Measurements from ENCODE around the gene P2RX3.
A peak's percentile ranks its signal among the peaks of the same experiment; 100 is the strongest.

Gene P2RX3

GRCh38 chr11:57376095-57377090, 38.2 kb downstream of the P2RX3 start:
- DNase-seq = no peak

DNA sequence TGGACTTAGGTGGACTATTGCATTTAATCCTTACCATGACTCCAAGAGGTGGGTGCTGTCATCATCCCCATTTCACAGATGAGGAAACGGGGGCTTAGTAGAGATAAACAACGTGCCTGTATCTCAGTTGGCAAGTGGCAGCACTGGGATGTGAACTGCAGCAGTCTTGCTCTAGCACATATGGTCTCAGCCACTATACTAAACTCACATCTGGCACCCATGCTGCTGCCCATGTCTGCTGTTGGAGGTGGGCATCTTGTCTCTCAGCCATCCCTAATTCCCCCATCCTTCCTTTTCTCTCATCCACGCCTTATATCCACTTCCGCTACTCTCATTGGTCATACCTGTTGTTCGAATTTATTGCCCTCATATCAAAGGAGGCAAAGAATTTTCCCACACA, 39.0 kb downstream of the P2RX3 start:
- DNase-seq = no peak

DNA sequence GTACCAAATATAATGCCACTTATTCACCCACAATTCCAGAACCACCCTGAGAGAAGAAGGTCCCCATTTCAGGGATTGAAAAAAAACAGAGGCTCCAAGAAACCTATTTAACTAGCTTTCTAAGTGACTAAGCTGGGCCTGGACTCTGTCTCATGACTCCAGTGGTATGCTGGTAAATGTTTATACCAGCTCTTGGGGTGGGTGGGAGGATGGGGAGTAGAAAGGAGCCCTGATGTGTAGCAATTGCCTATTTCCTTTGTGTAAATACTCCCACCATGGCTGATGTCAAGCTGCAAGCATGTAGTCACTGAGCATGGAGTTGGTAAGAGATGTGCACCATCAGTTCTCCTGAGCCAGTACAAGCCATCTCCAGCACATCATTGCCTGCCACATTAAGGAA, 40.0 kb downstream of the P2RX3 start:
- DNase-seq = no peak

DNA sequence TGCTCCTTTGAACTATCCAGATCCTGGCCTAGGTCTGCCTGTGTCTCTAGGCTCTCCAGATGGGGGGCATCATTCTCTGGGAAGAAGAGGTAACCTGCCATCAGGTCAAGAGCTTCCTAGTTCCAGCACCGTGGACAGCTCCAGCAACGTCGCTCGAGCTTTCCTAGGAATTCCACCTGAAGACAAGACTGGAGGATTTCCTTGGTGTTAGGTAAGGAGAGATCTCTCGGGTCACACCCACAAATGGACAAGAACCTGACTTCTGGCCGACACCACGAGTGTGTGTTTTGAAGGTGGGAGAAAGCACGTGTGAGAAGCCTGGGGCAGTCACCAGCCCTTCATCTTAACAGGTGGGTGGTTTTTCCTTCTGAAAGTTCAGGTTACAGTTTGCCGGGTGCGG, 41.6 kb downstream of the P2RX3 start:
- DNase-seq = no peak

- DNase-seq = no peak
Observed at GRCh38 chr11:57380975-57381374, 42.8 kb downstream of the P2RX3 start, which contains the start of gene PRG3. Gene PRG3 (minus strand): TSS chr11:57381150. CDS start chr11:57380708, 442 bp downstream.

GRCh38 chr11:57386178-57386940, 48.2 kb downstream of the P2RX3 start:
- DNase-seq = no peak

DNA sequence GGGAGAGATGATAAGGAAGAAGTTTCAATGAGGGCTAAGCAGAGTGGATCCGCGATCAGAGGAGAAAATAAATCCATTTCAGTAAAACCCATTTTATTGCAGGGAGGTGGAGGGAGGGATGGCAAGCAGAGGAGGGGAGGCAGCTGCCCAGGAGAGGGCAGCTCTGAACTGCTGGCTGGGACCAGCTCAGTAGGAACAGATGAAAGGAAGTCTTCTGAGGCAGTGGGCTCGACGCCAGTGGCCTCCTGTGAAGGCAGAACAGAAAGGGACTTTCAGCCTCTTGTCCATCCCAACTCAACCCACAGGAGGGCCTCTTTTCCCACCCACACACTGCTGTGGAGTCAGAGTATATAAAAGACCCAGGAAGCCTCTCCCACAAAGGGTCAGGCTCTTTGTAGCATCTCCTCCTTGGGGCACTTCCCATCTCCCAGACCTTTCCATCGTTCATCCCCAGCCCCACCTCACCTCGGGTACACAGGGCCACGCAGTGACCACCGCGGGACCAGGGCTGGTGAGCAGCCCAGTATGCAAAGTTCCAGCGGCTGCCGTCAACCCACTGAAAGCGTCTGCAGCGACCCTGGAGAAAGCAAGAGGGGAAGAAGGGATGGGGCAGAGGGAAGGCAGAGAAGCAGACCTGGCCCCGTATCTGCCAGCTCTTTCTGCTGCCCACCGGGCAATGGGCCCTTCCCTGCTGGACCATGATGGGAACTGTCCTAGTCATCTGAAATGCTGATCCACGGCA, 49.3 kb downstream of the P2RX3 start:
- peak in 1 of 2 experiments; percentile 28 for DNase-seq

DNA sequence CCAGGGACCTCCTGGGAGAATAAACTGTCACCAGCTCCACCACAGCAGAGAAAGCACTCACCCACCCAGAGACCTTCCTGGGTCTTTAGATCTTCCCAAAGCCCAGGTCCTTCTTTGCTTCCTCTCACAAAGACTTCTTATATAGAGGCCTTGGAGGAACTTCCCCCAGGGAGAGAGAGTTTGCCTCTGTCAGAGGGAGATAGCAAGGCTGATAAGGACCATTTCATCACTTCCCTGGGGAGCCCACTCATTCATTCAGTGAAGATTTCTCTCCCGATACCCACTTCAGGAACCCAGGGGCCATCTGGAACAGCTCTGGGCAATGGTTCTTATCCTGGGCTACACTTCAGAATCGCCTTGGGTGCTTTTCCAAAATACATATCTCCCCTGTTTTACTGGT, 52.4 kb downstream of the P2RX3 start, which contains the start of gene PRG2:
TSS of gene PRG2 (minus strand) at position 116 of the 400 bp plus-strand sequence. CDS start 706 bp downstream, outside the sequence.
- no peak for DNase-seq

GRCh38 chr11:57391111-57391510, 53.0 kb downstream of the P2RX3 start:
- no peak for DNase-seq

DNA sequence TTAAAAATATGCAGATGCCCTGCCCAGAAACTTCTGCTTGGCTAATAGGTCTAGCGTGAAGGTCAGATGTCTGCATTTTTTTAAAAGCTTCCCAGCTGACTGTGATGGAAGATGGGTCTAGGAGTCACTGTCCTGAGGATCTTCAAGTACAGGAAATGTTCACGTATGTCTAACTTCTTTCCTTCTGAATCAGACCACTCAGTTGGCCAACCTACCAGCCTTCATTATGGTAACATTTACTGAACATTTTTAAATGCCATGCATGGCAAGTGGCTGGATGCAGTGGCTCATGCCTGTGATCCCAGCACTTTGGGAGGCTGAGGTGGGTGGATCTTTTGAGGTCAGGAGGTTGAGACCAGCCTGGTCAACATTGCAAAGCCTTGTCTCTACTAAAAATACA, 53.4 kb downstream of the P2RX3 start:
- DNase-seq = no peak

- DNase-seq = no peak
Observed at GRCh38 chr11:57392066-57392762, 54.1 kb downstream of the P2RX3 start.

DNA sequence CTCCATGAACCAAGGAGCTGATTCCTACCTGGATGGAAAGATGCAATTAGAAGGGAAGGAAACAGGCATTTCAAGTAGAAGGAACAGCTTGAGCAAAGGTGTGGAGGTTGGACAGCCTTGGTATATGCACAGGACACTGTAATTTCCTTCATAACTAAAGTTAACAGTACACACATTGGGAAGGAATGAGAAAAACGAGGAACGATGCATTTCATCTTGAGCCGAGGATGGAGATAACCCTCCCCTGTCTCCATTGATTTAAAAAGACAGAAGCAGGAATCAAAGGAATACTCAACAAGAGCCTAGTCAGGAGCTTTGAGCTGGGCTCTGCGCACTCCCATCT, 54.6 kb downstream of the P2RX3 start:
- DNase-seq = no peak

- DNase-seq = no peak
Observed at GRCh38 chr11:57394203-57394965, 56.2 kb downstream of the P2RX3 start.

DNA sequence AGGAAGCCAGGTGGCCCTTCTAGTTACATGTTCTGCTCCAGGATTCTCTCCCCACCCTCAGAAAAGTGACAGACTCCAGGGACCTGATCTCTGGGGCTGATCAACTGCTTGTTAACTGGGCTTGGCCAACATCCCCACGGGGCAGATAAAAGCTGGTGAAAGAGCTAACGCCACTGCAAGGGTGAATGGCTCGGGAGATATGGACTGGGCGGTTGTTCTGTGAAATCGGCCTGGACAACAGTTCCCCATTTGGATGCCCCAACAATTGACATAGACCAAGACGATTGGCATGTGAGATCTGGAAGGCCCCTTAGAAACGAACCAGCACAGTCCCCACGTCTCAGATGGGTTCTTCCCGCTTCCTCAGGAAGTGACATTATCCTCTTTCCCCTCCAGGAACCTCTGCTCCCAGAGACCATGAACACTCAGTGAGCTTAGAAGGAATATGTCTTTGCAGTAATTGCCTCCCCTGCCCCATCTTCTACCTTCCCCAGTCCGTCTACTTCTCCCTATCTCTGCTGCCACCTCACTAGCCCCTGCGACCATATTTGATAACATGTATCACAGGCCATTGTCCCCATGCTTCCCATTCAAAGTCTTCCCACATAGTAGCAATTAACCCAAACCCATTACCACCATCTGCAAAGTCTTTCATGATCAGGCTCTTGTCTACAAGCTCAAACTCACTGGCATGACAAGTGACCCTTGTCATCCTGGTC, 57.9 kb downstream of the P2RX3 start:
- no peak for DNase-seq

GRCh38 chr11:57396744-57397143, 58.6 kb downstream of the P2RX3 start:
- no peak for DNase-seq

GRCh38 chr11:57397394-57397990, 59.3 kb downstream of the P2RX3 start:
- no peak for DNase-seq

DNA sequence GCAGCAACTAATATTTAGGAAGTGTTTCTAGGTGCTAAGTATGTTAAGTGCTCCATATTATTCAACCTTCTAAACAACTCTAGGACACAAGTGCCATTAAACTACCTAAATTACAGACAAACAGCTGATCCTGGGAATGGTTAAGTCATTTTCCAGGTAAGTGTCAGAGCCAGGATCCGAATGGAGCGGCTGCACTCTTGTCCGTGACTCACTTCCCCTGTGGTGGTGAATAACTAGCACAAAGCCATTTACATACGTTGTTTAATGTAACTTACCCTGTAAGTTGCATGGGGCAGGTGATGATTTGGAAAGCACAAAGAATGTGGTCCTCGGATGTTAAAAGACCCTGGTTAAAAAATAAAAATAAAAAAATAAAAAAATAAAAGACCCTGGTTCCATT, 61.1 kb downstream of the P2RX3 start:
- no peak for DNase-seq

DNA sequence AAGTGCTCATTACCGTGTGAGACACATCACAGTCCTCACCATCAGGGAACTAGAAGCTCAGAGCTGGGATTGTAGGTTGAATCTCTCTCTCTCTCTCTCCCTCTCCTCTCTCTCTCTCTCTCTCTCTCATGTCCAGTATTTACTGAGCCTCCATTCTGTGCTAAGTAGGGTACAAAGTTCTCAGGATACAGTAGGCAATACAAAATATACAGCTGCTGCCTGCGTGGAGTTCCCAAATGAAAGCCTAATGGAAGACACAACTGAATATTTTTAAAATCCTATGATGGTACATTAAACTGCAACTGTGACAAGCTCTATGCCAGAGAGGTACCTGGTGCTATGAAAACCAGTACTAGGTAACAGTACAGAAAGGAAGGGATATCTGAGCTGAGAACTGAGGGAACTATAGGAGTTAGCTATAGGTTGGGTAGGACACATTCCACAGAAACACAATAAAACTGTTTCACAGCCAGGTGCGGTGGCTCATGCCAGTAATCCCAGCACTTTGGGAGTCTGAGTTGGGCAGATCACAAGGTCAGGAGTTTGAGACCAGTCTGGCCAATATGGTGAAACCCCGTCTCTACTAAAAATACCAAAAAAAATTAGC, 61.9 kb downstream of the P2RX3 start:
- DNase-seq = no peak

- no peak for DNase-seq
Observed at GRCh38 chr11:57402188-57403002, 64.2 kb downstream of the P2RX3 start.
